ENCODE data around the gene PCMT1. TPM values are rescaled to one million over a fixed set of nuclear protein-coding genes. Genes with fewer than 3 reads are reported as not detected.

Gene PCMT1
- total and polyA plus RNA-seq, 2 of the 8 experiments (the other 6 are each of a cell fraction or from before 2014, with no cell fraction given), result 84.3 to 91.3 TPM

- no peak overlapping the region for H3K56ac ChIP-seq (replicated peaks; ENCODE audit: insufficient read length, low read depth, low read length)
- no peaks in the 10 kb centered on the region for H3K27me3 ChIP-seq (replicated peaks in 1 of 4; ENCODE audit: control insufficient read depth in 3 of 4, extremely low read depth in 1 of 4, insufficient read depth in 3 of 4, low read length in 3 of 4)
- no peak overlapping the region for H2AK5ac ChIP-seq (ENCODE audit: low read depth, low read length)
- H2BK20ac ChIP-seq (ENCODE audit: low read length), result no peak overlapping the region
- H2BK12ac ChIP-seq (ENCODE audit: low read depth, low read length), result no peak overlapping the region
- H3K23me2 ChIP-seq (ENCODE audit: low read depth, low read length), result no peaks in the 10 kb centered on the region
- no peak overlapping the region for H3K23ac ChIP-seq (ENCODE audit: insufficient read length)
- H2BK15ac ChIP-seq (ENCODE audit: low read length), result no peak overlapping the region
- no peak overlapping the region for H3K14ac ChIP-seq (ENCODE audit: insufficient read length)
- no peaks in the 10 kb centered on the region for H4K20me1 ChIP-seq (replicated peaks in 1 of 2; ENCODE audit: control insufficient read depth in 1 of 2, insufficient read depth in 2 of 2, low read length in 2 of 2)
- no peaks in the 10 kb centered on the region for H3K79me2 ChIP-seq (ENCODE audit: control insufficient read depth in 1 of 2, insufficient read depth in 2 of 2, low read length in 2 of 2)
- CTCF ChIA-PET (ENCODE audit: partially characterized antibody), result interaction anchor here (1.0 to 6.2 kb wide), 2 partner anchors 13 to 25 kb away, joined by 4 to 34 read pairs; no protein-coding TSS in a partner anchor
- FAIRE-seq (no peak), DNase-seq (ENCODE audit: low read depth in 1 of 2, low spot score in 2 of 2) (no peak)
- POLR2A ChIA-PET (ENCODE audit: partially characterized antibody), result no interaction called here
- no peak overlapping the region for H3K4me2 ChIP-seq (ENCODE audit: insufficient read depth in 1 of 2, low read depth in 2 of 2, low read length in 2 of 2)
- H3K4me3 ChIP-seq (ENCODE audit: extremely low read depth in 1 of 4, insufficient read depth in 2 of 4, low read depth in 3 of 4, low read length in 4 of 4), result no peak overlapping the region
- H3K18ac ChIP-seq (ENCODE audit: extremely low read depth, low read length), result no peak overlapping the region
- no peak overlapping the region for H2BK120ac ChIP-seq (replicated peaks; ENCODE audit: low read depth, low read length)
- H4K8ac ChIP-seq (ENCODE audit: extremely low read depth, insufficient read depth, low read length), result no peak overlapping the region
- H3K27ac ChIP-seq (ENCODE audit: low read depth, low read length), result no peak overlapping the region
- H3K4me1 ChIP-seq (replicated peaks in 1 of 4; ENCODE audit: control insufficient read depth in 3 of 4, insufficient read depth in 4 of 4, low read length in 3 of 4), result peaks cover 0 to 7% (median 0%) of the 10 kb centered on the region in 4 experiments; a peak in 4 of 7 replicates
- no peaks in the 10 kb centered on the region for H3K36me3 ChIP-seq (ENCODE audit: control insufficient read depth in 2 of 4, insufficient read depth in 4 of 4, low read length in 3 of 4)
- no peak overlapping the region for H2BK5ac ChIP-seq (ENCODE audit: low read depth, low read length)
- H3K9ac ChIP-seq (replicated peaks in 1 of 4; ENCODE audit: extremely low read depth in 1 of 4, low read depth in 3 of 4, low read length in 3 of 4), result no peak overlapping the region
- H4K5ac ChIP-seq (ENCODE audit: insufficient read length, low read depth, low read length), result no peak overlapping the region
- H4K91ac ChIP-seq (replicated peaks; ENCODE audit: insufficient read length, low read length), result no peak overlapping the region
- no peak overlapping the region for H3K4ac ChIP-seq (replicated peaks; ENCODE audit: insufficient read length, low read depth, low read length)
- 95% methylated on average over 6 of the region's 6 CpGs; no CpG with 5 or more reads in 1 of the 2 experiments for WGBS, 2 experiments (ENCODE audit: extremely low coverage in 1 of 2, insufficient coverage in 1 of 2, insufficient read length in 1 of 2, insufficient replicate concordance in 2 of 2, low coverage in 1 of 2, low lambda C conversion rate in 2 of 2, missing lambda C conversion rate in 1 of 2)
- H3K79me1 ChIP-seq (ENCODE audit: low read depth, low read length), result no peaks in the 10 kb centered on the region
- no peaks in the 10 kb centered on the region for H3K9me3 ChIP-seq (ENCODE audit: insufficient read depth in 2 of 2, low read depth in 1 of 2, low read length in 1 of 2)
- no peak overlapping the region for H2AFZ ChIP-seq (ENCODE audit: low read length)
- TF ChIP-seq POLR2AphosphoS5 (IDR thresholded peaks at IDR 0.05; ENCODE audit: low read depth, low read length) (no peak), CHD2 (IDR thresholded peaks at IDR 0.05; ENCODE audit: low read length) (no peak), MAX (IDR thresholded peaks at IDR 0.05) (no peak), CTCF (IDR thresholded peaks at IDR 0.05; ENCODE audit: control extremely low read depth in 1 of 3, insufficient read depth in 1 of 3, low read depth in 1 of 3, low read length in 3 of 3) (no peak), USF2 (IDR thresholded peaks at IDR 0.05; ENCODE audit: low read length) (no peak), SP1 (IDR thresholded peaks at IDR 0.05; ENCODE audit: low read depth, low read length) (no peak), KDM5A (IDR thresholded peaks at IDR 0.05; ENCODE audit: low read length) (no peak), RAD21 (IDR thresholded peaks at IDR 0.05 in 1 of 2, conservative IDR thresholded peaks at IDR 0.05 in 1 of 2; ENCODE audit: low read depth in 2 of 2, low read length in 2 of 2) (no peak), SAP30 (IDR thresholded peaks at IDR 0.05; ENCODE audit: insufficient read depth, insufficient replicate concordance, low read length) (no peak), RFX5 (IDR thresholded peaks at IDR 0.05; ENCODE audit: borderline replicate concordance, low read depth, low read length) (no peak)
These were observed 102.6 kb downstream of the PCMT1 start for GRCh38 chr6:149852180-149852579.

All from H1 (cell line).